Heart right ventricle (tissue), 16 donors: ENCODE data around the gene MARCHF7. TPM values are rescaled to one million over a fixed set of nuclear protein-coding genes. Genes with fewer than 3 reads are reported as not detected.
A peak's percentile ranks its signal among the peaks of the same experiment; 100 is the strongest.

Source experiments
- ATAC-seq, 8 donors: fragments of 200-7000 bp; cut with Tn5 transposase; one replicate each; pipeline ENCODE4 v1.9.1; 2020; ENCODE audit warnings: mild to moderate bottlenecking in 8 of 8, moderate library complexity in 8 of 8, moderate number of reproducible peaks in 1 of 8
- DNase-seq, 2 donors: peaks; one replicate each; pipeline ENCODE4 v3.0.0-alpha.2; 2020
- H3K27ac ChIP-seq, 10 donors: fragments of 200-600 bp; sonication (generic) in 2 of 10; one replicate each; pipeline versions ENCODE4 v1.5.0 to v1.8.0; 2020 to 2022; ENCODE audit warnings: mild to moderate bottlenecking in 3 of 10
- H3K27me3 ChIP-seq, 7 donors: fragments of 200-600 bp; one replicate each; pipeline ENCODE4 v1.8.0; 2021 to 2022; ENCODE audit warnings: mild to moderate bottlenecking in 2 of 7
- H3K36me3 ChIP-seq, 9 donors: fragments of 200-600 bp; sonication (generic) in 1 of 9; one replicate each; pipeline versions ENCODE4 v1.5.0 to v1.8.0; 2020 to 2022; ENCODE audit warnings: mild to moderate bottlenecking in 2 of 9
- H3K4me1 ChIP-seq, 9 donors: fragments of 200-600 bp; sonication (generic) in 1 of 9; one replicate each; pipeline versions ENCODE4 v1.5.0 to v1.8.0; 2020 to 2022; ENCODE audit warnings: mild to moderate bottlenecking in 4 of 9
- H3K4me3 ChIP-seq, 10 donors: fragments of 200-600 bp; sonication (generic) in 2 of 10; one replicate each; pipeline versions ENCODE4 v1.5.0 to v1.8.0; 2020 to 2022; ENCODE audit warnings: mild to moderate bottlenecking in 7 of 10, moderate library complexity in 2 of 10
- H3K9me3 ChIP-seq, 11 donors: fragments of 200-600 bp in 10 of 11; sonication (generic) in 2 of 11; one replicate each; pipeline versions ENCODE4 v1.5.0 to v1.8.0; 2013 to 2022; ENCODE audit warnings: mild to moderate bottlenecking in 2 of 11, control low read depth in 1 of 11, moderate library complexity in 1 of 11
- CTCF ChIP-seq, 9 donors: fragments of 200-600 bp; sonication (generic) in 2 of 9; IDR thresholded peaks; one replicate each; pipeline versions ENCODE4 v1.5.0 to v1.8.0; 2021 to 2022; ENCODE audit warnings: antibody characterized with exemption in 9 of 9, mild to moderate bottlenecking in 5 of 9, moderate library complexity in 1 of 9
- WGBS, 2 donors: extraction: QIAGEN DNeasy Blood & Tissue Kit; methylation state at CpG; one replicate each; pipeline ENCODE4 v1.1.7; 2013; ENCODE audit warnings: inconsistent platforms in 1 of 2; 5-methylcytosine and 5-hydroxymethylcytosine counted together
- intact Hi-C, 10 donors: fragments of 100-400 bp; cut with DNase I; formaldehyde crosslinking; loops; one replicate each; pipeline versions ENCODE4 v1.11.1 to v1.14.2; 2022
- polyA plus RNA-seq, 2 donors: library from polyadenylated mRNA; stranded (reverse); fragments of 200-250 nt; gene quantifications; one replicate each; pipeline ENCODE4 v1.2.3, GENCODE V29; 2013
- total RNA-seq, 10 donors: library from RNA; stranded (reverse); fragmentation: NEBNext Ultra II Directional in 3 of 10; extraction: Animal tissue kit (Norgen Biotek cat#: 25700) in 3 of 10; gene quantifications; one replicate each; pipeline versions ENCODE4 v1.2.1 to v1.2.4, GENCODE V29; 2021 to 2023
- donor health status: Arrhythmogenic right ventricular cardiomyopathy.
- donor health status: ischemic (EF 13 %, LVEDD 7.1; RV severe dilation, severe dysfunction).
- donor health status: healthy with polysubstance abuse.
- donor health status: DM: no; HTN: yes; CAD: no.
- donor health status: DM: no; HTN: no; CAD: no.
- donor health status: ischemic (EF 25% LVEDD 6.9; RV normal size, moderate dysfunction).
- donor health status: ischemic (EF 25% LVEDD 5.7; RV mildly dilated, moderate dysfunction).
- donor health status: healthy.
- donor health status: DM: yes; HTN: yes; CAD: no.
- donor health status: Ischemic cardiomyopathy.
- donor health status: ischemic (EF 35%, LVEDD 5.7; RV mildly dilated, moderate dysfunction).
- donor health status: nonischemic (EF 11% LVEDD 7.7; RV severe dilation, severe dysfunction).
- donor health status: DM: yes; HTN: yes; CAD: no.
- donor health status: PGD.
- donor health status: ischemic (EF 29% LVEDD 5.4; RV normal size, mild dysfunction).
- donor health status: nonischemic (EF 23%, LVEDD 6.1; RV moderate dilation, normal function).

MARCHF7 gene
- total and polyA plus RNA-seq, 12 donors, result 20.3 to 101 (median 88.1) TPM

- H3K9me3 ChIP-seq, result no peaks in the 10 kb centered on the region
These were observed 1.6 kb upstream of the MARCHF7 start for GRCh38 chr2:159710601-159711180.

GRCh38 chr2:159711562-159712142, 654 bp upstream of the MARCHF7 start:
- TF ChIP-seq CTCF (IDR thresholded peaks at IDR 0.05), result no peak
- DNase-seq (no peak), ATAC-seq (no peak)
- no peaks in the 10 kb centered on the region for H3K9me3 ChIP-seq
- peak overlapping the region; percentile 81 to 100 (median 92) for H3K4me3 ChIP-seq
- WGBS, 2 donors, result 1% methylated on average over 10 of the region's 10 CpGs
- peak overlapping the region; percentile 94 to 100 (median 99) for H3K27ac ChIP-seq
- intact Hi-C loops, result loop anchor here in 7 of 10 donors (2.0 to 10.0 kb wide), 9 partner anchors 83 to 233 kb away; partner anchors contain the start of genes BAZ2B (in 4 of the 7) and CD302 (in 3 of the 7)
- H3K27me3 ChIP-seq, result no peaks in the 10 kb centered on the region
- peaks cover 0 to 30% (median 0%) of the 10 kb centered on the region in 9 donors for H3K36me3 ChIP-seq
- peaks cover 4 to 56% (median 43%) of the 10 kb centered on the region in 9 donors for H3K4me1 ChIP-seq

More at GRCh38 chr2:159710601-159711180, 1.6 kb upstream of the MARCHF7 start:
- peak overlapping the region in 3 of 10 donors; percentile 83 to 96 (median 93) for H3K4me3 ChIP-seq
- peak overlapping the region in 9 of 10 donors; percentile 94 to 100 (median 99) for H3K27ac ChIP-seq
- intact Hi-C loops, result loop anchor here in 6 of 10 donors (2.0 to 10.0 kb wide), 8 partner anchors 84 to 234 kb away; partner anchors contain the start of genes CD302 (in 3 of the 6) and BAZ2B (in 2 of the 6)
- peaks cover 0 to 21% (median 0%) of the 10 kb centered on the region in 9 donors for H3K36me3 ChIP-seq
- 45 to 54% methylated on average over 5 of the region's 5 CpGs for WGBS, 2 donors
- TF ChIP-seq CTCF (IDR thresholded peaks at IDR 0.05), result no peak
- H3K4me1 ChIP-seq, result peaks cover 4 to 54% (median 43%) of the 10 kb centered on the region in 9 donors
- ATAC-seq (no peak), DNase-seq (no peak)
- no peaks in the 10 kb centered on the region for H3K27me3 ChIP-seq

- DNase-seq (no peak), ATAC-seq (peak; percentile 24 to 63 (median 48))
- Histone ChIP-seq H3K36me3 (peaks cover 0 to 39% (median 0%) of the 10 kb centered on the region in 9 donors), H3K9me3 (no peaks in the 10 kb centered on the region), H3K27ac (peak overlapping the region; percentile 94 to 100 (median 99)), H3K4me3 (peak overlapping the region; percentile 81 to 100 (median 92)), H3K4me1 (peaks cover 4 to 65% (median 52%) of the 10 kb centered on the region in 9 donors), H3K27me3 (no peaks in the 10 kb centered on the region)
- WGBS, 2 donors, result 0 to 1% methylated on average over 31 to 32 of the region's 32 CpGs
- TF ChIP-seq CTCF (IDR thresholded peaks at IDR 0.05), result no peak
- intact Hi-C loops, result loop anchor here in 7 of 10 donors (2.0 to 10.0 kb wide), 8 partner anchors 82 to 232 kb away; partner anchors contain the start of genes BAZ2B (in 4 of the 7) and CD302 (in 3 of the 7)
These were observed 669 bp downstream of the MARCHF7 start for GRCh38 chr2:159712929-159713420.

GRCh38 chr2:159713631-159714246, 1.4 kb downstream of the MARCHF7 start:
- ATAC-seq, result no peak
- TF ChIP-seq CTCF (IDR thresholded peaks at IDR 0.05), result peak in 1 of 9 donors; percentile 22
- intact Hi-C loops, result loop anchor here in 7 of 10 donors (2.0 to 10.0 kb wide), 8 partner anchors 81 to 231 kb away; partner anchors contain the start of genes BAZ2B (in 4 of the 7) and CD302 (in 3 of the 7)

More at GRCh38 chr2:159713631-159714246, 1.4 kb downstream of the MARCHF7 start:
- Histone ChIP-seq H3K36me3 (peaks cover 0 to 44% (median 0%) of the 10 kb centered on the region in 9 donors), H3K4me3 (peak overlapping the region; percentile 81 to 100 (median 92)), H3K9me3 (no peaks in the 10 kb centered on the region), H3K4me1 (peaks cover 4 to 73% (median 60%) of the 10 kb centered on the region in 9 donors), H3K27ac (peak overlapping the region in 8 of 10 donors; percentile 94 to 100 (median 99)), H3K27me3 (no peaks in the 10 kb centered on the region)
- 28 to 36% methylated on average over 5 of the region's 5 CpGs for WGBS, 2 donors
- DNase-seq, result no peak
